Right renal cortex interstitium (tissue), 3 donors: ENCODE results near the gene IFI35. TPM values are rescaled to one million over a fixed set of nuclear protein-coding genes. Genes with fewer than 3 reads are reported as not detected.

Experiments
- DNase-seq, 3 donors: peaks; one replicate each; pipeline ENCODE4 v3.0.0-alpha.2; 2013; ENCODE audit warnings: low read depth in 3 of 3, low spot score in 2 of 3
- polyA plus RNA-seq, 3 donors: library from polyadenylated mRNA; unstranded; fragments of 120-200 nt; gene quantifications; one replicate each; pipeline ENCODE4 v1.2.1, GENCODE V29; 2013; ENCODE audit not compliant: insufficient read length in 3 of 3

Gene IFI35
- polyA plus RNA-seq, 3 donors: 9.2 to 12.7 (median 10.5) TPM

- DNase-seq: no peak
Measured at GRCh38 chr17:43020789-43021740, 14.5 kb downstream of the IFI35 start.

- DNase-seq: peak in 1 of 3 donors; percentile 66
Measured at GRCh38 chr17:43021741-43022512, 15.3 kb downstream of the IFI35 start, which contains the start of gene VAT1. Gene VAT1, minus strand, starts transcription at chr17:43022385. Its CDS starts 63 bp downstream, at chr17:43022322.

GRCh38 chr17:43024407-43025289 lies 18.1 kb downstream of the IFI35 start, which contains the start of gene RND2:
Gene RND2, plus strand, starts transcription at chr17:43025231. Its CDS starts 117 bp downstream, at chr17:43025348.
- peak in 2 of 3 donors; percentile 89 to 90 for DNase-seq

- DNase-seq: no peak
Measured at GRCh38 chr17:43025290-43025657, 18.7 kb downstream of the IFI35 start.

- DNase-seq: no peak
Measured at GRCh38 chr17:43025766-43026537, 19.4 kb downstream of the IFI35 start.

GRCh38 chr17:43026595-43026994 lies 20.0 kb downstream of the IFI35 start:
- DNase-seq: peak in 1 of 3 donors; percentile 21

GRCh38 chr17:43027091-43028032 lies 20.8 kb downstream of the IFI35 start:
- DNase-seq: no peak

GRCh38 chr17:43028221-43028861 lies 21.8 kb downstream of the IFI35 start:
- no peak for DNase-seq

GRCh38 chr17:43030137-43030767 lies 23.7 kb downstream of the IFI35 start:
- no peak for DNase-seq

GRCh38 chr17:43031666-43032065 lies 25.1 kb downstream of the IFI35 start:
- DNase-seq: no peak

- no peak for DNase-seq
Measured at GRCh38 chr17:43033948-43034881, 27.6 kb downstream of the IFI35 start.

GRCh38 chr17:43034894-43035293 lies 28.3 kb downstream of the IFI35 start:
- no peak for DNase-seq

GRCh38 chr17:43039646-43040045 lies 33.1 kb downstream of the IFI35 start:
- no peak for DNase-seq

GRCh38 chr17:43040655-43041054 lies 34.1 kb downstream of the IFI35 start:
- no peak for DNase-seq

- no peak for DNase-seq
Measured at GRCh38 chr17:43042025-43042628, 35.5 kb downstream of the IFI35 start.

- DNase-seq: no peak
Measured at GRCh38 chr17:43043307-43043706, 36.7 kb downstream of the IFI35 start.
